ENCODE data around the gene TTC7B. TPM values are rescaled to one million over a fixed set of nuclear protein-coding genes. Genes with fewer than 3 reads are reported as not detected.

Gene TTC7B
- total and polyA plus RNA-seq, 9 of the 15 experiments (the other 6 are each of a cell fraction or from before 2014, with no cell fraction given), result 2.2 to 77.2 (median 36.7) TPM

- Histone ChIP-seq H3K9me3 (replicated peaks; ENCODE audit: control insufficient read depth, insufficient read depth, low read depth, low read length) (no peaks in the 10 kb centered on the region), H3K79me2 (ENCODE audit: control insufficient read depth, insufficient read depth, low read length) (no peaks in the 10 kb centered on the region), H3K36me3 (ENCODE audit: control insufficient read depth, insufficient read depth, low read length) (peaks cover 25% of the 10 kb centered on the region; the same call in 2 of the 3 replicates), H3K27me3 (ENCODE audit: control insufficient read depth in 2 of 2, insufficient read depth in 2 of 2, low read length in 2 of 2) (no peaks in the 10 kb centered on the region), H3K9me1 (ENCODE audit: control insufficient read depth, insufficient read depth, low read length) (no peaks in the 10 kb centered on the region), H4K20me1 (replicated peaks; ENCODE audit: control insufficient read depth, insufficient read depth, low read length) (peaks cover 11% of the 10 kb centered on the region; the same call in 1 of the 2 replicates), H3K4me3 (no peak overlapping the region), H2AFZ (ENCODE audit: low read depth, low read length) (no peak overlapping the region), H3K4me2 (ENCODE audit: insufficient read depth, low read length) (no peak overlapping the region), H3K9ac (ENCODE audit: insufficient read depth in 1 of 2, low read depth in 2 of 2, low read length in 2 of 2) (no peak overlapping the region), H3K27ac (ENCODE audit: extremely low read depth, low read depth, low read length) (no peak overlapping the region), H3K4me1 (replicated peaks in 1 of 2; ENCODE audit: control insufficient read depth in 2 of 2, insufficient read depth in 2 of 2, low read length in 2 of 2) (peaks cover 22 to 45% of the 10 kb centered on the region in 2 experiments; a peak in 4 of 5 replicates)
- no TSS peak for BruUV-seq (replicated peaks)
- DNase-seq (ENCODE audit: extremely low read depth in 1 of 4, low spot score in 3 of 4) (no peak), ATAC-seq (no peak), FAIRE-seq (no peak)
- intact Hi-C loops (cut with micrococcal nuclease), result no loop called here
- CTCF ChIA-PET (ENCODE audit: low intra/inter-chr PET ratio), result no interaction called here
- 0 out of 2 replicates have a peak, but pooled peaks have one; percentile 8 for TF ChIP-seq SP1 (CRISPR knock-in tag; IDR thresholded peaks at IDR 0.05)
- no peak for TF ChIP-seq POLR2AphosphoS2 (IDR thresholded peaks at IDR 0.05; ENCODE audit: low read length)
- WGBS (ENCODE audit: insufficient coverage, low coverage, missing lambda C conversion rate), result 50% methylated on average over 13 of the region's 13 CpGs
- POLR2A ChIA-PET, result interaction anchor here (0.6 to 1.6 kb wide), 4 partner anchors 9 to 1939 kb away, joined by 3 to 6 read pairs (median 3); no protein-coding TSS in a partner anchor
- in situ Hi-C loops (cut with MboI), result no loop called here
These were observed 241.8 kb downstream of the TTC7B start for GRCh38 chr14:90574188-90575131.

Data from K562 (cell line).